B cell (primary cell): ENCODE measurements around the gene RASSF8. TPM values are rescaled to one million over a fixed set of nuclear protein-coding genes. Genes with fewer than 3 reads are reported as not detected.

Experiments
- ATAC-seq: fragments of 200-7000 bp; cut with Tn5 transposase; one replicate; pipeline ENCODE4 v1.10.0; 2021; ENCODE audit warnings: low read depth, mild to moderate bottlenecking, moderate number of reproducible peaks, moderate library complexity
- CTCF ChIA-PET: fragments of 350-600 bp; sonication (Branson Sonifier 250); formaldehyde crosslinking; loops from one replicate; lab custom pipeline; 2021; ENCODE audit warnings: antibody characterized with exemption, inconsistent platforms; lab: Charles Lee
- POLR2A ChIA-PET: fragments of 350-600 bp; sonication (Branson Sonifier 250); formaldehyde crosslinking; loops from one replicate; lab custom pipeline; 2021; ENCODE audit warnings: antibody characterized with exemption; lab: Charles Lee
- DNase-seq: peaks from one replicate; pipeline ENCODE4 v3.0.0; 2013
- H2AFZ ChIP-seq: 2 replicates; pipeline ENCODE4 v1.6.1; 2012; ENCODE audit warnings: mild to moderate bottlenecking, low read depth, low read length; ENCODE audit not compliant: insufficient read depth, poor library complexity, severe bottlenecking
- H3K27ac ChIP-seq, 2 donors: 1 replicate in 1 of 2; 2 replicates in 1 of 2; pipeline ENCODE4 v1.5.1; 2012 to 2013; ENCODE audit warnings: low read length in 2 of 2, mild to moderate bottlenecking in 2 of 2, moderate library complexity in 1 of 2
- H3K27me3 ChIP-seq, 4 experiments: fragments of 200-600 bp in 1 of 4; sonication (generic) in 1 of 4; replicated peaks in 1 of 4; 1 replicate in 2 of 4; 2 replicates in 2 of 4; pipeline versions ENCODE4 v1.6.1 to v1.7.0; 2013 to 2016; ENCODE audit warnings: low read length in 3 of 4, mild to moderate bottlenecking in 2 of 4, mixed read lengths in 1 of 4, moderate library complexity in 1 of 4; ENCODE audit not compliant: insufficient read depth in 4 of 4, control insufficient read depth in 3 of 4; ENCODE audit errors: control extremely low read depth in 1 of 4
- H3K36me3 ChIP-seq, 2 experiments: replicated peaks in 1 of 2; 1 replicate in 1 of 2; 2 replicates in 1 of 2; pipeline versions ENCODE4 v1.6.1 to v1.7.1; 2013; ENCODE audit warnings: low read length in 1 of 2; ENCODE audit not compliant: insufficient read depth in 2 of 2, control insufficient read depth in 1 of 2; ENCODE audit errors: control extremely low read depth in 1 of 2, extremely low read depth in 1 of 2
- H3K4me1 ChIP-seq, 2 donors: fragments of 200-600 bp in 1 of 2; sonication (generic) in 1 of 2; 1 replicate in 1 of 2; 2 replicates in 1 of 2; pipeline versions ENCODE4 v1.5.1 to v1.6.1; 2013 to 2017; ENCODE audit warnings: low read length in 2 of 2; ENCODE audit not compliant: control insufficient read depth in 2 of 2, insufficient read depth in 2 of 2
- H3K4me2 ChIP-seq: replicated peaks from 2 replicates; pipeline ENCODE3; 2012; ENCODE audit warnings: mild to moderate bottlenecking, low read depth, low read length; ENCODE audit not compliant: poor library complexity, severe bottlenecking
- H3K4me3 ChIP-seq, 5 experiments: fragments of 200-600 bp in 1 of 5; sonication (generic) in 1 of 5; 1 replicate in 3 of 5; 2 replicates in 2 of 5; pipeline versions ENCODE4 v1.5.1 to v1.7.0; 2011 to 2016; ENCODE audit warnings: low read length in 4 of 5, mild to moderate bottlenecking in 4 of 5, low read depth in 2 of 5, control low read depth in 1 of 5, moderate library complexity in 1 of 5; ENCODE audit not compliant: insufficient read depth in 1 of 5; ENCODE audit errors: control extremely low read depth in 1 of 5, extremely low read depth in 1 of 5
- H3K79me2 ChIP-seq: fragments of 200-600 bp; sonication (generic); one replicate; pipeline ENCODE4 v1.6.0; 2016; ENCODE audit warnings: low read length; ENCODE audit not compliant: control insufficient read depth, insufficient read depth
- H3K9ac ChIP-seq: fragments of 200-600 bp; sonication (generic); 2 replicates; pipeline ENCODE4 v1.6.1; 2017; ENCODE audit warnings: mild to moderate bottlenecking, low read length, moderate library complexity
- H3K9me3 ChIP-seq, 3 donors: one replicate each; pipeline versions ENCODE4 v1.6.1 to v1.7.1; 2013; ENCODE audit warnings: low read length in 2 of 3; ENCODE audit not compliant: control insufficient read depth in 2 of 3, insufficient read depth in 1 of 3; ENCODE audit errors: control extremely low read depth in 1 of 3
- H4K20me1 ChIP-seq: 2 replicates; pipeline ENCODE4 v1.6.0; 2012; ENCODE audit warnings: mild to moderate bottlenecking, low read length; ENCODE audit not compliant: insufficient read depth, control insufficient read depth, poor library complexity, severe bottlenecking
- H3K27ac Mint-ChIP-seq: one replicate; pipeline ENCODE4 v1.8.0; 2021; ENCODE audit warnings: mixed read lengths
- H3K27me3 Mint-ChIP-seq: one replicate; pipeline ENCODE4 v1.8.0; 2021; ENCODE audit warnings: mixed read lengths
- H3K4me1 Mint-ChIP-seq: one replicate; pipeline ENCODE4 v1.8.0; 2021; ENCODE audit warnings: mixed read lengths
- H3K4me3 Mint-ChIP-seq: one replicate; pipeline ENCODE4 v1.8.0; 2021; ENCODE audit warnings: mixed read lengths
- H3K9me3 Mint-ChIP-seq: one replicate; pipeline ENCODE4 v1.8.0; 2022; ENCODE audit warnings: mixed read lengths; ENCODE audit not compliant: insufficient read depth
- EZH2 ChIP-seq: IDR thresholded peaks from 2 replicates; pipeline ENCODE4 v1.6.1; 2012; ENCODE audit warnings: borderline replicate concordance, low read depth, mild to moderate bottlenecking, moderate library complexity, low read length; ENCODE audit not compliant: insufficient read depth, poor library complexity, severe bottlenecking
- WGBS: methylation state at CpG from one replicate; pipeline ENCODE4 v1.1.5; 2013; ENCODE audit warnings: missing lambda C conversion rate; ENCODE audit not compliant: insufficient coverage; 5-methylcytosine and 5-hydroxymethylcytosine counted together
- intact Hi-C: fragments of 100-400 bp; cut with micrococcal nuclease; formaldehyde crosslinking; loops from one replicate; pipeline ENCODE4 v1.10.0; 2022
- polyA plus RNA-seq: library from polyadenylated mRNA; depleted of rRNA; stranded (reverse); fragments of >200 nt; gene quantifications from 2 replicates; pipeline ENCODE4 v1.2.3, GENCODE V29; 2012
- total RNA-seq, 2 donors: library from RNA; stranded (reverse); fragments of 120-200 nt in 1 of 2; gene quantifications; 1 replicate in 1 of 2; 2 replicates in 1 of 2; pipeline versions ENCODE4 v1.2.3 to v1.2.4, GENCODE V29; 2013 to 2022
- TF ChIP-seq, protein P1 (sequence below): fragments of 200-600 bp; IDR thresholded peaks from one replicate; pipeline ENCODE4 v1.8.0; 2022; ENCODE audit warnings: antibody characterized with exemption, mild to moderate bottlenecking

RASSF8 gene
- total and polyA plus RNA-seq, 2 donors (not counting 1 experiment from before 2014, with no cell fraction given), result 0.01 to 0.49 TPM

DNA sequence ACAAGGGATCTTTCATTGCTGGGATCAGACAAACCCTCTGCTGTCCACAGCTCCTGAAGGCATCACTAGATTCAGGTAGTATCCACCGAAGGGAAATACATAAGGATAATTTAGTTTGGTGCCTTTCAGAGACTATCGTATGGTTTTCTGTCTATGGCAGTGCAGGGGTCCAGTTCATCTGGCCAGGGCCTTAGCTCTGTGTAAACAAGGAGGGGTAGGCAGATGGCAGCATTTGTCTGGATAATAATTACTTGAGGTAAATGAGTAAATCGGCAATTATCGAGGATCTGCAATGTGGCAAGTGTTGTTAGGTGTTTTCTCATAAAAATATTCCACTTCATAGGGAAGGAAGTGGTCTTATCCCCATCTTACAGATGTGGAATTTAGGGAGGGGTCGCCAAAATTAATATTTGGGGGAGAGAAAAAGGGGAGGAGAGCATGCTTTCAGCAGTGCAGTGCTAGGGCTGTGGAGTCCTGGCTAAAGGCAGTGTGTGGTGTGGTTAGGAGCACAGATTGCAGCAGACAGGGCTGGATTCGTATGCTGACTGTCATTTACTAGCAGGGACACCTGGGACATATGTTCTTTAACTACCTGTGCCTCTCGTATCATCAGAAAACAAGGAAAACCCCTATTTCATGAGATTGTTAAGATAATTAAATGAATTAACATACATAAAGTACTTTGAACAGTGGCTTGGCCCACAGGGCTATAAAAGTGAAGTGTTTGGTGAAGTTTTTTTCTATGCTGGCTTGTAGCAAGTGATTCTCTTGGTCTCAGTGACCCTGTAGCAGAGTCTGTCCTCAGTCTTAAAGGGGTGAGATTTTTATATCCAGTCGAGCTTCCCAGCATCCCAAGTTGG lies 27.1 kb downstream of the RASSF8 start:
- ATAC-seq, result no peak
- TF ChIP-seq, protein P1, sequence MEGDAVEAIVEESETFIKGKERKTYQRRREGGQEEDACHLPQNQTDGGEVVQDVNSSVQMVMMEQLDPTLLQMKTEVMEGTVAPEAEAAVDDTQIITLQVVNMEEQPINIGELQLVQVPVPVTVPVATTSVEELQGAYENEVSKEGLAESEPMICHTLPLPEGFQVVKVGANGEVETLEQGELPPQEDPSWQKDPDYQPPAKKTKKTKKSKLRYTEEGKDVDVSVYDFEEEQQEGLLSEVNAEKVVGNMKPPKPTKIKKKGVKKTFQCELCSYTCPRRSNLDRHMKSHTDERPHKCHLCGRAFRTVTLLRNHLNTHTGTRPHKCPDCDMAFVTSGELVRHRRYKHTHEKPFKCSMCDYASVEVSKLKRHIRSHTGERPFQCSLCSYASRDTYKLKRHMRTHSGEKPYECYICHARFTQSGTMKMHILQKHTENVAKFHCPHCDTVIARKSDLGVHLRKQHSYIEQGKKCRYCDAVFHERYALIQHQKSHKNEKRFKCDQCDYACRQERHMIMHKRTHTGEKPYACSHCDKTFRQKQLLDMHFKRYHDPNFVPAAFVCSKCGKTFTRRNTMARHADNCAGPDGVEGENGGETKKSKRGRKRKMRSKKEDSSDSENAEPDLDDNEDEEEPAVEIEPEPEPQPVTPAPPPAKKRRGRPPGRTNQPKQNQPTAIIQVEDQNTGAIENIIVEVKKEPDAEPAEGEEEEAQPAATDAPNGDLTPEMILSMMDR, result no peak
- no peak for TF ChIP-seq EZH2
- H2AFZ ChIP-seq, result no peak overlapping the region
- ChIA-PET CTCF (interaction anchor here (1.2 kb wide), 1 partner anchor 10 kb away, joined by 3 read pairs; no protein-coding TSS in a partner anchor), POLR2A (no interaction called here)
- H3K4me2 ChIP-seq, result no peak overlapping the region
- H4K20me1 ChIP-seq, result no peaks in the 10 kb centered on the region
- H3K79me2 ChIP-seq, result no peaks in the 10 kb centered on the region
- 67% methylated on average over 3 of the region's 8 CpGs for WGBS
- no peak overlapping the region for H3K27ac ChIP-seq
- H3K27me3 ChIP-seq, result peaks cover 0 to 2% (median under 1%) of the 10 kb centered on the region in 4 experiments
- H3K9me3 ChIP-seq, result no peaks in the 10 kb centered on the region
- H3K9ac ChIP-seq, result no peak overlapping the region
- Mint-ChIP-seq H3K4me1 (no peaks in the 10 kb centered on the region), H3K27me3 (peaks cover 5% of the 10 kb centered on the region), H3K9me3 (no peaks in the 10 kb centered on the region), H3K27ac (no peak overlapping the region), H3K4me3 (no peak overlapping the region)
- no peak for DNase-seq
- no peaks in the 10 kb centered on the region for H3K36me3 ChIP-seq
- H3K4me1 ChIP-seq, result no peaks in the 10 kb centered on the region
- intact Hi-C loops, result no loop called here
- H3K4me3 ChIP-seq, result no peak overlapping the region

DNA sequence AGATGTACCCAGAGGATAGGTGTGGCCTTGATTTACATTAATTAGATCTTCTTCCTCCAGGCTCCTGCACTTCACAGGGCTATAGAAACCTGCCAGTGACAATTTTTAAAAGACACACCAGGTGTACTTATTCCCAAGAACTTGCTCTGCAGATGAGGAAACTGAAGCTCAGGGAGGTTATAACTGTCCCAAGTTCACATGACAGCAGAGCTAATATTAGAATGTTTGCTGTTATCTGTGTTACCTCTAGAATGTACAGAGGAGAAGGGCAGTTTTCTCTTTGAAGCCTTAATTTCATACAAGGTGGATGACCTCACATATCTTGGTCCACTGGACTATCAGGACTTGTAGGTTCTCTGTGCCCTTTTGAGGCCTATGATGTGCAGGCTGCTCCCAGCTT lies 27.7 kb downstream of the RASSF8 start:
- no peaks in the 10 kb centered on the region for H3K27me3 Mint-ChIP-seq
- no peaks in the 10 kb centered on the region for H4K20me1 ChIP-seq
- no peak overlapping the region for H3K9ac ChIP-seq
- TF ChIP-seq, protein P1, result no peak
- TF ChIP-seq EZH2, result no peak
- ATAC-seq (no peak), DNase-seq (no peak)
- H3K4me3 ChIP-seq, result no peak overlapping the region
- no peak overlapping the region for H2AFZ ChIP-seq
- H3K79me2 ChIP-seq, result no peaks in the 10 kb centered on the region
- H3K9me3 Mint-ChIP-seq, result no peaks in the 10 kb centered on the region
- CTCF ChIA-PET, result interaction anchor here (1.2 kb wide), 1 partner anchor 10 kb away, joined by 3 read pairs; no protein-coding TSS in a partner anchor
- H3K27me3 ChIP-seq, result peaks cover 0 to 2% (median under 1%) of the 10 kb centered on the region in 4 experiments
- H3K27ac ChIP-seq, result no peak overlapping the region
- H3K9me3 ChIP-seq, result no peaks in the 10 kb centered on the region
- H3K27ac Mint-ChIP-seq, result no peak overlapping the region
- no peak overlapping the region for H3K4me3 Mint-ChIP-seq
- no peaks in the 10 kb centered on the region for H3K36me3 ChIP-seq
- intact Hi-C loops, result no loop called here
- POLR2A ChIA-PET, result no interaction called here
- H3K4me1 Mint-ChIP-seq, result no peaks in the 10 kb centered on the region
- no peaks in the 10 kb centered on the region for H3K4me1 ChIP-seq
- H3K4me2 ChIP-seq, result no peak overlapping the region
